HepG2 (cell line): ENCODE data around the gene CCDC50. TPM values are rescaled to one million over a fixed set of nuclear protein-coding genes. Genes with fewer than 3 reads are reported as not detected.
A peak's percentile ranks its signal among the peaks of the same experiment; 100 is the strongest.

ENCODE experiments used
- AHDC1 ChIP-seq: sonication (generic); formaldehyde crosslinking; IDR thresholded peaks from 2 replicates; pipeline ENCODE4 v1.5.1; 2020; ENCODE audit warnings: mild to moderate bottlenecking, missing genetic modification reagents, borderline replicate concordance
- CAMTA2 ChIP-seq: sonication (generic); formaldehyde crosslinking; IDR thresholded peaks from 2 replicates; pipeline ENCODE4 v1.4.0; 2020; ENCODE audit warnings: mild to moderate bottlenecking, missing genetic modification reagents, borderline replicate concordance
- ETV5 ChIP-seq: IDR thresholded peaks from 2 replicates; pipeline ENCODE4 v1.6.1; 2018; ENCODE audit warnings: missing biosample characterization, missing genetic modification reagents, inconsistent platforms, borderline replicate concordance
- MLLT10 ChIP-seq: sonication (generic); formaldehyde crosslinking; IDR thresholded peaks from 2 replicates; pipeline ENCODE4 v1.4.0; 2020; ENCODE audit warnings: missing genetic modification reagents
- TARDBP ChIP-seq: sonication (generic); formaldehyde crosslinking; IDR thresholded peaks from 2 replicates; pipeline ENCODE4 v1.8.0; 2022; ENCODE audit warnings: mild to moderate bottlenecking, missing genetic modification reagents
- ZBED4 ChIP-seq: sonication (generic); formaldehyde crosslinking; IDR thresholded peaks from 2 replicates; pipeline ENCODE4 v1.4.0; 2020; ENCODE audit warnings: missing genetic modification reagents, borderline replicate concordance
- ZNF605 ChIP-seq: sonication (generic); formaldehyde crosslinking; IDR thresholded peaks from 2 replicates; pipeline ENCODE4 v1.8.0; 2022; ENCODE audit warnings: mild to moderate bottlenecking, missing genetic modification reagents
- ZNF792 ChIP-seq: IDR thresholded peaks from 2 replicates; pipeline ENCODE4 v1.6.1; 2016
- polyA plus RNA-seq, 8 experiments: library from polyadenylated mRNA; depleted of rRNA in 3 of 8; stranded (reverse) in 7 of 8; unstranded in 1 of 8; fragments of >200 nt; fragmentation: Illumina TruSeq in 4 of 8; extraction: Trizol in 4 of 8; gene quantifications; 2 replicates each; pipeline versions ENCODE4 v1.2.1 to v1.2.3, GENCODE V29; 2011 to 2016; ENCODE audit warnings: low read depth in 4 of 8, missing spikeins in 1 of 8, mixed read lengths in 1 of 8; ENCODE audit not compliant: insufficient read depth in 1 of 8
- total RNA-seq, 5 experiments: library from RNA; depleted of rRNA; stranded (reverse); fragments of >200 nt; fragmentation: Illumina TruSeq; extraction: Trizol; gene quantifications; 2 replicates each; pipeline ENCODE4 v1.2.3, GENCODE V29; 2016; ENCODE audit warnings: low read depth in 1 of 5

The CCDC50 gene
- total and polyA plus RNA-seq, 2 of the 13 experiments (the other 11 are each of a cell fraction or from before 2014, with no cell fraction given), result 47.6 to 66.4 TPM

GRCh38 chr3:191328962-191329653 lies at the start of gene CCDC50 (continued):
- TF ChIP-seq ZBED4 (CRISPR knock-in tag) (peak; percentile 98), ETV5 (CRISPR knock-in tag) (peak; percentile 99), MLLT10 (CRISPR knock-in tag) (no peak), ZNF605 (peak; percentile 72; the same call in 1 of the 2 replicates), ZNF792 (CRISPR knock-in tag) (peak; percentile 77; the same call in 1 of the 2 replicates), AHDC1 (CRISPR knock-in tag) (peak; percentile 93), CAMTA2 (0 out of 2 replicates have a peak, but pooled peaks have one; percentile 55), TARDBP (CRISPR knock-in tag) (peak; percentile 88)
